Prostate gland (tissue), 2 donors: ENCODE data around the gene RBM38.

Source experiments
- CTCF ChIP-seq, 4 experiments: fragments of 200-600 bp in 2 of 4; fragments of 450-650 bp in 2 of 4; sonication (generic) in 2 of 4; IDR thresholded peaks; 1 replicate in 3 of 4; 2 replicates in 1 of 4; pipeline ENCODE4 v1.5.1; 2016 to 2019; ENCODE audit warnings: antibody characterized with exemption in 4 of 4, mild to moderate bottlenecking in 2 of 4, moderate library complexity in 2 of 4
- POLR2A ChIP-seq: fragments of 450-650 bp; IDR thresholded peaks from one replicate; pipeline ENCODE4 v1.6.1; 2016; ENCODE audit warnings: antibody characterized with exemption, mild to moderate bottlenecking
- POLR2AphosphoS5 ChIP-seq: sonication (generic); formaldehyde crosslinking; IDR thresholded peaks from one replicate; pipeline ENCODE4 v1.6.1; 2017; ENCODE audit warnings: antibody characterized with exemption

GRCh38 chr20:57396212-57396983 is 5.2 kb downstream of the RBM38 start:
- TF ChIP-seq CTCF (IDR thresholded peaks at IDR 0.05) (no peak), POLR2A (no peak), POLR2AphosphoS5 (no peak)
